Measurements from ENCODE around the gene CALN1. TPM values are rescaled to one million over a fixed set of nuclear protein-coding genes. Genes with fewer than 3 reads are reported as not detected.

Gene CALN1
- total RNA-seq, 2 donors from 2014 or later: 1.1 to 1.2 TPM

DNA sequence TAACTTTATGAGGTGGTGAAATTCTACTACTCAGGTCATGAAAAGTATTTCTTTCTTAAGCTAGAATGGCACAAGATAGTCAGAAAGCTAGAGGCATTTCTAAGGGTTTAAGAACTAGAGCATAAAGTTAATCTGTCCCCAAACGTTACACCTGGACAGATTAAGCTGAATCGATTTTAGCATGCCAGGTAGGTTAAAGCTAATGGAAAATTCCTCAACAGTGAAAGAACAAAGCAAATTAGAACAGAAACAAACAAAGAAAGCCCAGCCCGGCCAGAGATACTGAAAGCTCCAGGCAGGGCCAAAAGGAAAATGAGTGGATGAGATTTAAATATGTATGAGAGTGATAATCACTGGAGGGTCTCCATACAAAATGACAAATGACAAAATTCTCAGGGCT, 293.8 kb downstream of the CALN1 start:
- Histone ChIP-seq H3K9me3 (no peaks in the 10 kb centered on the region), H3K27me3 (replicated peaks; ENCODE audit: insufficient read depth) (no peaks in the 10 kb centered on the region), H3K27ac (no peak overlapping the region), H3K4me3 (no peak overlapping the region), H3K4me1 (replicated peaks) (no peaks in the 10 kb centered on the region), H3K36me3 (no peaks in the 10 kb centered on the region)
- intact Hi-C loops (cut with DNase I): no loop called here
- 68% methylated on average over 3 of the region's 3 CpGs for WGBS
- TF ChIP-seq, protein P1, sequence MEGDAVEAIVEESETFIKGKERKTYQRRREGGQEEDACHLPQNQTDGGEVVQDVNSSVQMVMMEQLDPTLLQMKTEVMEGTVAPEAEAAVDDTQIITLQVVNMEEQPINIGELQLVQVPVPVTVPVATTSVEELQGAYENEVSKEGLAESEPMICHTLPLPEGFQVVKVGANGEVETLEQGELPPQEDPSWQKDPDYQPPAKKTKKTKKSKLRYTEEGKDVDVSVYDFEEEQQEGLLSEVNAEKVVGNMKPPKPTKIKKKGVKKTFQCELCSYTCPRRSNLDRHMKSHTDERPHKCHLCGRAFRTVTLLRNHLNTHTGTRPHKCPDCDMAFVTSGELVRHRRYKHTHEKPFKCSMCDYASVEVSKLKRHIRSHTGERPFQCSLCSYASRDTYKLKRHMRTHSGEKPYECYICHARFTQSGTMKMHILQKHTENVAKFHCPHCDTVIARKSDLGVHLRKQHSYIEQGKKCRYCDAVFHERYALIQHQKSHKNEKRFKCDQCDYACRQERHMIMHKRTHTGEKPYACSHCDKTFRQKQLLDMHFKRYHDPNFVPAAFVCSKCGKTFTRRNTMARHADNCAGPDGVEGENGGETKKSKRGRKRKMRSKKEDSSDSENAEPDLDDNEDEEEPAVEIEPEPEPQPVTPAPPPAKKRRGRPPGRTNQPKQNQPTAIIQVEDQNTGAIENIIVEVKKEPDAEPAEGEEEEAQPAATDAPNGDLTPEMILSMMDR (IDR thresholded peaks at IDR 0.05): no peak
- TF ChIP-seq POLR2A (IDR thresholded peaks at IDR 0.05) (no peak), POLR2AphosphoS5 (IDR thresholded peaks at IDR 0.05) (no peak)
- no peak for DNase-seq (ENCODE audit: low spot score)

DNA sequence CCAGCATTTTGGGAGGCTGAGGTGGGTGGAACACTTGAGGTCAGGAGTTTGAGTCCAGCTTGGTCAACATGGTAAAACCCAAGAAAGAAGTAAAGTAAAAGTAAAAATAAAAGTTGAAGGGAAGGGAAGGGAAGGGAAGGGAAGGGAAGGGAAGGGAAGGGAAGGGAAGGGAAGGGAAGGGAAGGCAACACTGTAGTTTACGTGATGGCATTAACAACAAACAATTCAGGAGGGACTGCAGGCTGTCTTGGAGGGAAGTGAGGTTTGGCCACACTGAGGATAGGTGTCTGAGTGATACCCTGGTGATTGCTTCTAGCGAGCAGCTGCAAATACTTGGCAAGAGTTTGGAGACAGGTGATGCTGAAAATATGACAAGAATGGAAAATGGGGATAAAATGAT, 298.0 kb downstream of the CALN1 start:
- WGBS: 83% methylated on average over 2 of the region's 2 CpGs
- no peaks in the 10 kb centered on the region for H3K27me3 ChIP-seq (replicated peaks; ENCODE audit: insufficient read depth)
- no peak overlapping the region for H3K27ac ChIP-seq
- H3K36me3 ChIP-seq: no peaks in the 10 kb centered on the region
- no peak for DNase-seq (ENCODE audit: low spot score)
- no peak overlapping the region for H3K4me3 ChIP-seq
- intact Hi-C loops (cut with DNase I): no loop called here
- TF ChIP-seq POLR2AphosphoS5 (IDR thresholded peaks at IDR 0.05): no peak
- TF ChIP-seq, protein P1 (IDR thresholded peaks at IDR 0.05): no peak
- no peak for TF ChIP-seq POLR2A (IDR thresholded peaks at IDR 0.05)
- H3K9me3 ChIP-seq: no peaks in the 10 kb centered on the region
- no peaks in the 10 kb centered on the region for H3K4me1 ChIP-seq (replicated peaks)

DNA sequence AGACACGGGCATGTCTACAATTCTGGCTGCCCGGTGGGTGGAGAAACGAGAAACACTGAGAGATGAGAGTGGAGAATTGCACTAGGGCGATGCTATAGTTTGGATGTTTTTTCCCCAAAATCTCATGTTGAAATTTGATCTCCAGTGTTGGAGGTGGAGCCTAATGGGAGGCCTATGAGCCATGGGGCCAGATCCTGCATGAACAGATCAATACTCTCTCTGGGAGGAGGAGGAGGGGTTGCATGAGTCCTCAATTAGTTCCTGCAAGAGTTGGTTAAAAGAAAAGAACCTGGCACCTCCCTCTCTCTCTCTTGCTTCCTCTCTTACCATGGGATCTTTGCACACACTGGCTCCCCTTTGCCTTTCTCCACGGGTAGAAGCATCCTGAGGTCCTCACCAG, 299.1 kb downstream of the CALN1 start:
- no peaks in the 10 kb centered on the region for H3K36me3 ChIP-seq
- DNase-seq (ENCODE audit: low spot score): no peak
- no peaks in the 10 kb centered on the region for H3K9me3 ChIP-seq
- TF ChIP-seq POLR2A (IDR thresholded peaks at IDR 0.05) (no peak), POLR2AphosphoS5 (IDR thresholded peaks at IDR 0.05) (no peak)
- TF ChIP-seq, protein P1 (IDR thresholded peaks at IDR 0.05): no peak
- intact Hi-C loops (cut with DNase I): no loop called here
- H3K27me3 ChIP-seq (replicated peaks; ENCODE audit: insufficient read depth): no peaks in the 10 kb centered on the region
- H3K27ac ChIP-seq: no peak overlapping the region
- no peak overlapping the region for H3K4me3 ChIP-seq
- 42% methylated on average over 5 of the region's 5 CpGs for WGBS
- H3K4me1 ChIP-seq (replicated peaks): no peaks in the 10 kb centered on the region

DNA sequence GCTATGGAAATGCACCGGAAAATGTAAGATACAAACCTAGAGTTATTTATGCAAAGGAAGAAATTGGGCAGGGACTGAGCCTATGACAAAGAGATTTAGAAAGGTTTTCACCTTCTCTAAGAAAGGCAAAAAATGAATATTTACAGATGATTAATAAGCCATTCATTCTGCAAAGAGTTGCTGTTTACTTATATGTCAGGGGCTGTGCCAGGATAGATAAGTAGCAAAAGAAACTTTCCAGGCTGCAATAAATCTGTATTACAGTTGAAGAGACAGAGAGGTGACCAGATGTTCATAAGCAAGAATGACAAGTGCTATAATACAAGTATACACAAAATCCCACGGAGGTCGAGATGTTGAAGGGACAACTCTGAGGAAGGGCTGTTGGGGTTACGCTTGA, 299.6 kb downstream of the CALN1 start:
- Histone ChIP-seq H3K36me3 (no peaks in the 10 kb centered on the region), H3K4me3 (no peak overlapping the region), H3K4me1 (replicated peaks) (no peaks in the 10 kb centered on the region), H3K27ac (no peak overlapping the region), H3K27me3 (replicated peaks; ENCODE audit: insufficient read depth) (no peaks in the 10 kb centered on the region), H3K9me3 (no peaks in the 10 kb centered on the region)
- intact Hi-C loops (cut with DNase I): no loop called here
- no peak for DNase-seq (ENCODE audit: low spot score)
- TF ChIP-seq POLR2A (IDR thresholded peaks at IDR 0.05) (no peak), POLR2AphosphoS5 (IDR thresholded peaks at IDR 0.05) (no peak)
- TF ChIP-seq, protein P1 (IDR thresholded peaks at IDR 0.05): no peak
- WGBS: 41% methylated on average over 4 of the region's 4 CpGs

DNA sequence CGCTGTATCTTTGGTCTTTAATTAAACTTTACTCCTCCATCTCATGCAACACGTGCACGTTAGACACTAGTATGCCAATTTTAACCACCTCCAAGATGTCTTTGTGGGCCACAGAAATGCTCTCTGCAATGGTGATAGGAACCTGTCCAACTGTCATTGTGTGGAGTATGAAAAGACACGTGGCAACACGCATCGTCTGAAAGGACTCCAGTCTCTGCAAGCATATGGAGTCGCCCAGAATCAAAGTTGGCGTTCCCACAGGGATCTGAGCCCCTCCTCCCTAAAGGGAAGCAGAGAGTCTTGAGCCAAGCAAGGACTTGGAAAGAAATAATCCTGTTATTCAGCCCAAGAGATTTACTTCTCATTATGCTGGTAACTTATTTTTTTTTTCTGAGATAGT, 301.1 kb downstream of the CALN1 start:
- H3K27me3 ChIP-seq (replicated peaks; ENCODE audit: insufficient read depth): no peaks in the 10 kb centered on the region
- 29% methylated on average over 8 of the region's 8 CpGs for WGBS
- intact Hi-C loops (cut with DNase I): no loop called here

More for the DNA sequence above, 301.1 kb downstream of the CALN1 start:
- Histone ChIP-seq H3K4me1 (replicated peaks) (no peaks in the 10 kb centered on the region), H3K9me3 (no peaks in the 10 kb centered on the region), H3K4me3 (no peak overlapping the region), H3K36me3 (no peaks in the 10 kb centered on the region), H3K27ac (no peak overlapping the region)
- TF ChIP-seq POLR2AphosphoS5 (IDR thresholded peaks at IDR 0.05): no peak
- TF ChIP-seq, protein P1 (IDR thresholded peaks at IDR 0.05): no peak
- no peak for TF ChIP-seq POLR2A (IDR thresholded peaks at IDR 0.05)
- no peak for DNase-seq (ENCODE audit: low spot score)

All from prostate gland (tissue), 2 donors.